ENCODE data around the gene MISFA.

DNA sequence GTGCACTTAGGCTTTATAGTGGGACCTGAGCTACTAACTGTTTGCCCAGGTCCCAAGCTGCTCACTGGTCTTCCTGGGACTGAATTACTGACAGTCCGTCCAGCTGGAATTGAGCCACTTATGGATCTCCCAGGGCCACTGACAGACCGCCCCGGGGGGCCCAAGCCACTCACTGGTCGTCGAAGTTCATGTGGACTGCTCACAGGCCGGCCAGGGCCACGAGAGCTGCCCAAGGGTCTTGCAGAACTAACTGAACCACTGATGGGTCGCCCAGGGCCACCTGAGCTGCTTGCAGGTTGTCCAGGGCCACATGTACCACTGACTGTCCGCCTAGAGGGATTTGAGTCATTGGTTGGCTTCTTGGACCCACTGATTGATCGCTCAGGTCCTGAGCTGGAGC, 15.1 kb downstream of the MISFA start:
- TF ChIP-seq YY1 (IDR thresholded peaks at IDR 0.05; ENCODE audit: borderline replicate concordance in 1 of 3, control insufficient read depth in 1 of 3, extremely low read depth in 1 of 3, insufficient read depth in 3 of 3, insufficient read length in 1 of 3, insufficient replicate concordance in 2 of 3, low read depth in 1 of 3, low read length in 2 of 3) (no peak), FOXP1 (CRISPR knock-in tag; IDR thresholded peaks at IDR 0.05) (no peak), NFIC (IDR thresholded peaks at IDR 0.05) (no peak), ZNF274 (IDR thresholded peaks at IDR 0.05; ENCODE audit: borderline replicate concordance, low read depth, low read length) (no peak)
- TF ChIP-seq, protein P1, sequence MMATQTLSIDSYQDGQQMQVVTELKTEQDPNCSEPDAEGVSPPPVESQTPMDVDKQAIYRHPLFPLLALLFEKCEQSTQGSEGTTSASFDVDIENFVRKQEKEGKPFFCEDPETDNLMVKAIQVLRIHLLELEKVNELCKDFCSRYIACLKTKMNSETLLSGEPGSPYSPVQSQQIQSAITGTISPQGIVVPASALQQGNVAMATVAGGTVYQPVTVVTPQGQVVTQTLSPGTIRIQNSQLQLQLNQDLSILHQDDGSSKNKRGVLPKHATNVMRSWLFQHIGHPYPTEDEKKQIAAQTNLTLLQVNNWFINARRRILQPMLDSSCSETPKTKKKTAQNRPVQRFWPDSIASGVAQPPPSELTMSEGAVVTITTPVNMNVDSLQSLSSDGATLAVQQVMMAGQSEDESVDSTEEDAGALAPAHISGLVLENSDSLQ (IDR thresholded peaks at IDR 0.05): no peak
